Neural progenitor cell (in vitro differentiated cells): ENCODE measurements around the gene WDR93. TPM values are rescaled to one million over a fixed set of nuclear protein-coding genes. Genes with fewer than 3 reads are reported as not detected.

Experiments
- DNase-seq: peaks from one replicate; pipeline ENCODE4 v3.0.0-alpha.2; 2016; ENCODE audit warnings: low spot score
- H2AFZ ChIP-seq: fragments of 200-600 bp; sonication (generic); replicated peaks from 2 replicates; pipeline ENCODE4 v1.6.1; 2016; ENCODE audit warnings: antibody characterized with exemption
- H3F3A ChIP-seq: fragments of 200-600 bp; sonication (generic); 2 replicates; pipeline ENCODE4 v1.6.1; 2016; ENCODE audit warnings: antibody characterized with exemption, low read depth
- H3K27ac ChIP-seq: fragments of 200-600 bp; sonication (generic); 2 replicates; pipeline ENCODE4 v1.5.1; 2016; ENCODE audit warnings: mild to moderate bottlenecking
- H3K27me3 ChIP-seq: fragments of 200-600 bp; sonication (generic); 2 replicates; pipeline ENCODE4 v1.6.1; 2016; ENCODE audit warnings: mild to moderate bottlenecking, moderate library complexity
- H3K36me3 ChIP-seq: fragments of 200-600 bp; sonication (generic); 2 replicates; pipeline ENCODE4 v1.5.1; 2016
- H3K4me1 ChIP-seq: fragments of 200-600 bp; sonication (generic); 2 replicates; pipeline ENCODE4 v1.6.1; 2016; ENCODE audit warnings: mixed run types
- H3K4me2 ChIP-seq: fragments of 200-600 bp; sonication (generic); 2 replicates; pipeline ENCODE4 v1.6.1; 2016
- H3K4me3 ChIP-seq: fragments of 200-600 bp; sonication (generic); 2 replicates; pipeline ENCODE4 v1.5.1; 2016
- H3K79me2 ChIP-seq: fragments of 200-600 bp; sonication (generic); 2 replicates; pipeline ENCODE4 v1.6.1; 2016; ENCODE audit warnings: low read depth
- H3K9ac ChIP-seq: fragments of 200-600 bp; sonication (generic); 2 replicates; pipeline ENCODE4 v1.6.1; 2016
- H3K9me3 ChIP-seq: fragments of 200-600 bp; sonication (generic); 2 replicates; pipeline ENCODE4 v1.5.1; 2016; ENCODE audit warnings: low read depth
- H4K20me1 ChIP-seq: fragments of 200-600 bp; sonication (generic); 2 replicates; pipeline ENCODE4 v1.6.1; 2016; ENCODE audit warnings: low read depth
- H3K27ac Mint-ChIP-seq: 3 replicates; pipeline ENCODE4 v1.8.0; 2021; ENCODE audit warnings: mixed read lengths
- H3K27me3 Mint-ChIP-seq: 2 replicates; pipeline ENCODE4 v1.8.0; 2022; ENCODE audit warnings: low read depth, mild to moderate bottlenecking, inconsistent platforms, moderate library complexity, mixed read lengths; ENCODE audit not compliant: insufficient read depth
- H3K36me3 Mint-ChIP-seq: 3 replicates; pipeline ENCODE4 v1.8.0; 2021; ENCODE audit warnings: mixed read lengths
- H3K4me1 Mint-ChIP-seq: 3 replicates; pipeline ENCODE4 v1.8.0; 2021; ENCODE audit warnings: mixed read lengths
- H3K4me3 Mint-ChIP-seq: 3 replicates; pipeline ENCODE4 v1.8.0; 2021; ENCODE audit warnings: mild to moderate bottlenecking, moderate library complexity, mixed read lengths
- H3K9me3 Mint-ChIP-seq: 3 replicates; pipeline ENCODE4 v1.8.0; 2020; ENCODE audit warnings: mixed read lengths
- EZH2 ChIP-seq: fragments of 200-600 bp; sonication (generic); IDR thresholded peaks from 2 replicates; pipeline ENCODE4 v1.6.1; 2017; ENCODE audit warnings: antibody characterized with exemption, mild to moderate bottlenecking, moderate library complexity
- EZH2phosphoT487 ChIP-seq: fragments of 200-600 bp; sonication (generic); IDR thresholded peaks from 2 replicates; pipeline ENCODE4 v1.6.1; 2017; ENCODE audit warnings: antibody characterized with exemption
- total RNA-seq: library from RNA; depleted of rRNA; stranded (reverse); fragments of >200 nt; gene quantifications from 2 replicates; pipeline ENCODE4 v1.2.3, GENCODE V29; 2015; ENCODE audit warnings: low replicate concordance
- TF ChIP-seq, protein P1 (sequence below): fragments of 200-600 bp; sonication (generic); IDR thresholded peaks from 2 replicates; pipeline ENCODE4 v1.5.1; 2017; ENCODE audit warnings: antibody characterized with exemption, mild to moderate bottlenecking

The WDR93 gene
- total RNA-seq, 1 donor from 2014 or later: 0.51 TPM

- no peak overlapping the region for H3K9ac ChIP-seq
- H3K79me2 ChIP-seq: no peaks in the 10 kb centered on the region
- no peak overlapping the region for H3K27ac ChIP-seq
- H3K27me3 ChIP-seq: no peaks in the 10 kb centered on the region
- H3K27ac Mint-ChIP-seq: no peak overlapping the region
- no peaks in the 10 kb centered on the region for H3K36me3 Mint-ChIP-seq
- H3K9me3 ChIP-seq: no peaks in the 10 kb centered on the region
- H3K4me3 Mint-ChIP-seq: no peak overlapping the region
- H3K36me3 ChIP-seq: no peaks in the 10 kb centered on the region
- H2AFZ ChIP-seq: no peak overlapping the region
- no peaks in the 10 kb centered on the region for H3F3A ChIP-seq
- H4K20me1 ChIP-seq: no peaks in the 10 kb centered on the region
- no peaks in the 10 kb centered on the region for H3K4me1 ChIP-seq
- H3K9me3 Mint-ChIP-seq: no peaks in the 10 kb centered on the region
- no peak overlapping the region for H3K4me2 ChIP-seq
- peaks cover 7% of the 10 kb centered on the region for H3K27me3 Mint-ChIP-seq
- H3K4me1 Mint-ChIP-seq: no peaks in the 10 kb centered on the region
- no peak overlapping the region for H3K4me3 ChIP-seq
- DNase-seq: no peak
- TF ChIP-seq, protein P1, sequence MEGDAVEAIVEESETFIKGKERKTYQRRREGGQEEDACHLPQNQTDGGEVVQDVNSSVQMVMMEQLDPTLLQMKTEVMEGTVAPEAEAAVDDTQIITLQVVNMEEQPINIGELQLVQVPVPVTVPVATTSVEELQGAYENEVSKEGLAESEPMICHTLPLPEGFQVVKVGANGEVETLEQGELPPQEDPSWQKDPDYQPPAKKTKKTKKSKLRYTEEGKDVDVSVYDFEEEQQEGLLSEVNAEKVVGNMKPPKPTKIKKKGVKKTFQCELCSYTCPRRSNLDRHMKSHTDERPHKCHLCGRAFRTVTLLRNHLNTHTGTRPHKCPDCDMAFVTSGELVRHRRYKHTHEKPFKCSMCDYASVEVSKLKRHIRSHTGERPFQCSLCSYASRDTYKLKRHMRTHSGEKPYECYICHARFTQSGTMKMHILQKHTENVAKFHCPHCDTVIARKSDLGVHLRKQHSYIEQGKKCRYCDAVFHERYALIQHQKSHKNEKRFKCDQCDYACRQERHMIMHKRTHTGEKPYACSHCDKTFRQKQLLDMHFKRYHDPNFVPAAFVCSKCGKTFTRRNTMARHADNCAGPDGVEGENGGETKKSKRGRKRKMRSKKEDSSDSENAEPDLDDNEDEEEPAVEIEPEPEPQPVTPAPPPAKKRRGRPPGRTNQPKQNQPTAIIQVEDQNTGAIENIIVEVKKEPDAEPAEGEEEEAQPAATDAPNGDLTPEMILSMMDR: no peak
- TF ChIP-seq EZH2: no peak
- no peak for TF ChIP-seq EZH2phosphoT487
Observed at GRCh38 chr15:89765694-89766093, 75.1 kb downstream of the WDR93 start.

GRCh38 chr15:89766357-89767311 lies 76.0 kb downstream of the WDR93 start:
- no peak overlapping the region for H3K27ac ChIP-seq
- H3F3A ChIP-seq: no peaks in the 10 kb centered on the region
- Mint-ChIP-seq H3K4me1 (no peaks in the 10 kb centered on the region), H3K27ac (no peak overlapping the region), H3K36me3 (no peaks in the 10 kb centered on the region), H3K9me3 (no peaks in the 10 kb centered on the region), H3K4me3 (no peak overlapping the region), H3K27me3 (peaks cover 7% of the 10 kb centered on the region)
- DNase-seq: no peak
- no peak overlapping the region for H2AFZ ChIP-seq
- no peaks in the 10 kb centered on the region for H3K79me2 ChIP-seq
- no peak overlapping the region for H3K4me3 ChIP-seq
- H3K4me2 ChIP-seq: no peak overlapping the region
- H3K9ac ChIP-seq: no peak overlapping the region
- no peaks in the 10 kb centered on the region for H4K20me1 ChIP-seq
- TF ChIP-seq EZH2phosphoT487: no peak
- H3K4me1 ChIP-seq: no peaks in the 10 kb centered on the region
- no peaks in the 10 kb centered on the region for H3K9me3 ChIP-seq
- no peaks in the 10 kb centered on the region for H3K36me3 ChIP-seq
- H3K27me3 ChIP-seq: no peaks in the 10 kb centered on the region

- Histone ChIP-seq H4K20me1 (no peaks in the 10 kb centered on the region), H3K9ac (no peak overlapping the region), H3K79me2 (no peaks in the 10 kb centered on the region), H3K36me3 (no peaks in the 10 kb centered on the region), H2AFZ (no peak overlapping the region), H3K27ac (no peak overlapping the region), H3K4me3 (no peak overlapping the region), H3K4me1 (no peaks in the 10 kb centered on the region), H3K9me3 (no peaks in the 10 kb centered on the region), H3F3A (no peaks in the 10 kb centered on the region), H3K4me2 (no peak overlapping the region), H3K27me3 (no peaks in the 10 kb centered on the region)
- Mint-ChIP-seq H3K36me3 (no peaks in the 10 kb centered on the region), H3K4me1 (no peaks in the 10 kb centered on the region), H3K27me3 (peaks cover 7% of the 10 kb centered on the region), H3K4me3 (no peak overlapping the region), H3K9me3 (no peaks in the 10 kb centered on the region), H3K27ac (no peak overlapping the region)
- DNase-seq: no peak
- TF ChIP-seq EZH2phosphoT487 (no peak), EZH2 (no peak)
- TF ChIP-seq, protein P1: no peak
Observed at GRCh38 chr15:89767411-89767915, 76.9 kb downstream of the WDR93 start.

- no peaks in the 10 kb centered on the region for H4K20me1 ChIP-seq
- Mint-ChIP-seq H3K27me3 (peaks cover 7% of the 10 kb centered on the region), H3K4me3 (no peak overlapping the region), H3K27ac (no peak overlapping the region), H3K9me3 (no peaks in the 10 kb centered on the region), H3K4me1 (no peaks in the 10 kb centered on the region), H3K36me3 (no peaks in the 10 kb centered on the region)
- H3K9ac ChIP-seq: no peak overlapping the region
- H2AFZ ChIP-seq: no peak overlapping the region
- H3F3A ChIP-seq: no peaks in the 10 kb centered on the region
- no peaks in the 10 kb centered on the region for H3K36me3 ChIP-seq
- H3K9me3 ChIP-seq: no peaks in the 10 kb centered on the region
- TF ChIP-seq EZH2 (no peak), EZH2phosphoT487 (no peak)
- TF ChIP-seq, protein P1: no peak
- no peak overlapping the region for H3K4me3 ChIP-seq
- H3K4me2 ChIP-seq: no peak overlapping the region
- no peaks in the 10 kb centered on the region for H3K27me3 ChIP-seq
- no peaks in the 10 kb centered on the region for H3K79me2 ChIP-seq
- DNase-seq: no peak
- H3K4me1 ChIP-seq: no peaks in the 10 kb centered on the region
- H3K27ac ChIP-seq: no peak overlapping the region
Observed at GRCh38 chr15:89768071-89768500, 77.5 kb downstream of the WDR93 start.
